HG03066 (cell line): Measurements from ENCODE around the gene TOPBP1.
"Not testable (repeated sequence)": the region's sequence is repeated elsewhere in the genome, so short reads cannot be mapped to it uniquely, and the experiment has no call there.

ENCODE experiments used
- ATAC-seq: cut with Tn5 transposase; IDR thresholded peaks from one replicate; pipeline ENCODE4 v1.9.1; 2021; ENCODE audit warnings: low read depth; ENCODE audit not compliant: unreplicated experiment

Gene TOPBP1

GRCh38 chr3:133573629-133574194 is 88.0 kb downstream of the TOPBP1 start, which contains the start of gene CDV3:
Gene CDV3, plus strand, starts transcription at chr3:133573686. Its CDS starts 359 bp downstream, at chr3:133574045.
- ATAC-seq = peak; percentile 16

DNA sequence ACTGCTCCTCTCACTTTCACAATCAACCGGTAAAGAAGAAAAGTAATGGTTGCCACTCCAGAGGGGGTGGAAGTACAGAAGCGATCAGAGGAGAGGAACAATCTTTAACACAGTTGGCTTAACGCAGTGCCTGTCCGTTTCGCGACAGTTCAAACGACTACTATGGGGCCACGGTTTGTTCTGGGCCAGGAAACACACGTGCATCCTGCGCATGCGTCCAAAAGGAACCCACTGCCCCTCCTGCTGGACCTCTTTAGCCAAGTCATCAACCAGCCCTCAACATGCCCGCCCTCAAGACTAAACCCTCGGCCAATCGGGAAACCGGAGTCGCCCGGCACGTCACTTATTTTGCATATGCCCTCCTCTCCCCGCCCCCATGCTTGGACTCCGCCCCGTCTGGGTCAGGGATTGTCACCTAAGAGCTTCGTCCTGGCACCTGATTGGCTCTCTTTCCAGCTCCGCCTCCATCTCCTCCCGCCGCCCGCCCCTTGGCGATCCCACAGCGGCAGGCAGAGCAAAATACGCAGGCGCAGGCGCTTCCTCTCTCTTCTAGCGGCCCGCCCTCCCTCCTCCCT is 88.6 kb downstream of the TOPBP1 start:
- peak; percentile 77 for ATAC-seq

GRCh38 chr3:133572158-133573053 is 89.3 kb downstream of the TOPBP1 start:
- peak; percentile 25 for ATAC-seq

GRCh38 chr3:133570937-133571320 is 90.8 kb downstream of the TOPBP1 start:
- ATAC-seq = no peak

DNA sequence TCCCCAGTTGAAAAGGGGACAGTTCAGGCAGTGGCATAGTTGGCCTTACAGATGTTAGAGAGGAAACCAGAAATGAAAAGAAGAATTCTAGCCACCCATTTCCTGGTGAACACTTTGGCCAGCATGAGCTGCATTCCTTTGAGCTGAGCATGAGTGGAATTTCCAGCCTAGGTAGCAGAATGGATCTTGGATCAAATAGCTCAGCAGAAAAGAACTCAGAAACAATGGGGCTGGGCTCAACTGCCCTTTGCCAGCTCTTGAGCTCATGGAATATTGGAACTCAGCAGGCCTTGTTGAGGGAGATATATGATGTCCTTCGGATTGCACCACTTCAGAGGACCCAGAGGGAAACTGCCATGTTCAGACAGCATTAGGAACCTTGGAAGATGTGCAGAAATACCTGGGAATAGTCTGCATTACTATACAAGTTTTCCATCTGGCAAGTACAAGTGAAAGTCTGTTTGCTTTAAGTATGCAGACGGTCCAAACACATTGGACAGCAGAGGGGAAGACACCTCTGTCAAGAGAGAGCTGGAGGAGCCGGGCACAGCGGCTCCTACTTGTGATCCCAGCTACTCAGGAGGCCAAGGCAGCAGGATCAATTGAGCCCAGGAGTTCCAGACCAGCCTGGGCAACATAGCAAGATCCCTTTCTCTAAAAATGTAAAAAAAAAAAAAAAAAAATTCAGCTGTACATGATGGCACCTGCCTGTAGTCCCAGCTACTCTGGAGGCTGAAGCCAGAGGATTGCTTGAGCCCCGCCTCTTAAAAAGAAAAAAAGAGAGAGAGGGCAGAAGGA is 91.4 kb downstream of the TOPBP1 start:
- no peak for ATAC-seq

DNA sequence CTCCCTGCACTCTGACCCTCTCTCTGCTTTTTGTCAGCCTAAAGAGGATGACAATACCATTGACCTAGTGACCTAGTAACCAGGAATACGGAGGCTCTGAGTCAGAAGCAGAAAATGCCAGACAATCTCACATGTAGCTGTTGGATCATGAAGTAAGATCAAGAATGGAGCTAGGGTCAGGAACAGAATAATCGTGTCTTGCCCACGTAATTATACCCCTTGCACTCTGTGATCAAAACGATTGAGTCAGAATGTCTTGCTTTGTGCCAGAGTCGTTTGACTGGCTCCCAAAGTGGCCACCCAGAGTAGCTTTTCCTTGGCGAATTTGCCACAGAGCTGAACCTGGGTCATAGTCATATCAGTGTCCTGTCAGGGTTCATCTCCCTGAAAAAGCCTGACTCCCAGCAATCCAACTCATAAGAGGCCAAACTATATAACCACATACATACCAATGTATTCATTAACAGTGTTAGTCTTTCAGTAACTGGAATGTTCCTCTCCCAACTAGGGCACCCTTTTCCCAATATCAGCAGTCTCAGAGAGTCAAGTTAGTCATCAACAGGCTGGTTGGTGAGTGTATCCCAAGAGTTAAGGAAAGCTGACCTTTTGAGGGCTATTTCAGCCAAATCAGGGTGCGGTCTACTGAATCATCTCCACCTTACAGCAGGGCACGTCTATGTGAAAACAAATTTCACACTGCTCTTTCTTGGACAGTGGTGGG is 93.3 kb downstream of the TOPBP1 start:
- no peak for ATAC-seq

- no peak for ATAC-seq
These were observed 97.9 kb downstream of the TOPBP1 start for GRCh38 chr3:133563816-133564215.

GRCh38 chr3:133563186-133563591 is 98.6 kb downstream of the TOPBP1 start:
- ATAC-seq = no peak

GRCh38 chr3:133562376-133562775 is 99.4 kb downstream of the TOPBP1 start:
- no peak for ATAC-seq

GRCh38 chr3:133561679-133562078 is 100.1 kb downstream of the TOPBP1 start:
- ATAC-seq = no peak

- not testable (repeated sequence) for ATAC-seq
These were observed 110.2 kb downstream of the TOPBP1 start for GRCh38 chr3:133551589-133551988.
